A549 (cell line): Measurements from ENCODE around the gene CALN1.

ENCODE experiments used
- EHF ChIP-seq: fragments of 250-450 bp; sonication (Bioruptor Pico); IDR thresholded peaks from 2 replicates; pipeline ENCODE4 v1.5.0; 2020; ENCODE audit warnings: mild to moderate bottlenecking
- EP300 ChIP-seq, 2 experiments: fragments of >200 bp; sonication (Bioruptor Twin); formaldehyde crosslinking; IDR thresholded peaks; 2 replicates in 1 of 2; 3 replicates in 1 of 2; pipeline ENCODE4 v1.6.1; 2016 to 2017
- KDM1A ChIP-seq: fragments of 200-600 bp; sonication (generic); IDR thresholded peaks from 2 replicates; pipeline ENCODE4 v1.6.1; 2016; ENCODE audit warnings: low read depth, mild to moderate bottlenecking
- MYC ChIP-seq: IDR thresholded peaks from 2 replicates; pipeline ENCODE4 v1.6.1; 2012; ENCODE audit warnings: mild to moderate bottlenecking, inconsistent platforms, low read length, improper control_type of control experiment, borderline replicate concordance
- RFX5 ChIP-seq: fragments of 450-650 bp; IDR thresholded peaks from 2 replicates; pipeline ENCODE4 v1.7.1; 2014; ENCODE audit warnings: antibody characterized with exemption, mild to moderate bottlenecking, moderate library complexity
- TF ChIP-seq, protein P1 (sequence below): IDR thresholded peaks from 2 replicates; pipeline ENCODE4 v1.6.1; 2012
- TF ChIP-seq, protein P2 (sequence below): fragments of >200 bp; sonication (Bioruptor Twin); formaldehyde crosslinking; IDR thresholded peaks from 3 replicates; pipeline ENCODE4 v1.5.1; 2016

DNA sequence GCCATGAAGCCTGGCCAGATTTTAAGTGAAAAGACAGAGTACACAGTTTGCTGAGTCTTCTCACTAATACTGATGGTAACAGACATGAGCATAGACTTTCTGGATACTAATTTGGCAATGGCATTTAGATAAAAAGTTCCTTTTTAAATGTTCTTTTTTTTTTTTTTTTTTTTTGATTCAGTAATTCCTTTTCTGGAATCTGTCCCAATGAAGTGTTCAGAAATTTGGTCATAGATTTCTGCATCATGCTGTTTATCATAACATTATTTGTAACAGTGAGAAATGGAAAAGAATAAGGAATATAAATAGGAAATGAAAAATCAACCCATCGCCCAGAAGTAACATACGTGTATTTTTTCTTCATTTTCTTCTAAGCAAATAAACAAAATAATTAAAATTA, 354.9 kb downstream of the CALN1 start:
- no peak for TF ChIP-seq KDM1A
- TF ChIP-seq, protein P1, sequence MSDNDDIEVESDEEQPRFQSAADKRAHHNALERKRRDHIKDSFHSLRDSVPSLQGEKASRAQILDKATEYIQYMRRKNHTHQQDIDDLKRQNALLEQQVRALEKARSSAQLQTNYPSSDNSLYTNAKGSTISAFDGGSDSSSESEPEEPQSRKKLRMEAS: no peak
- TF ChIP-seq, protein P2, sequence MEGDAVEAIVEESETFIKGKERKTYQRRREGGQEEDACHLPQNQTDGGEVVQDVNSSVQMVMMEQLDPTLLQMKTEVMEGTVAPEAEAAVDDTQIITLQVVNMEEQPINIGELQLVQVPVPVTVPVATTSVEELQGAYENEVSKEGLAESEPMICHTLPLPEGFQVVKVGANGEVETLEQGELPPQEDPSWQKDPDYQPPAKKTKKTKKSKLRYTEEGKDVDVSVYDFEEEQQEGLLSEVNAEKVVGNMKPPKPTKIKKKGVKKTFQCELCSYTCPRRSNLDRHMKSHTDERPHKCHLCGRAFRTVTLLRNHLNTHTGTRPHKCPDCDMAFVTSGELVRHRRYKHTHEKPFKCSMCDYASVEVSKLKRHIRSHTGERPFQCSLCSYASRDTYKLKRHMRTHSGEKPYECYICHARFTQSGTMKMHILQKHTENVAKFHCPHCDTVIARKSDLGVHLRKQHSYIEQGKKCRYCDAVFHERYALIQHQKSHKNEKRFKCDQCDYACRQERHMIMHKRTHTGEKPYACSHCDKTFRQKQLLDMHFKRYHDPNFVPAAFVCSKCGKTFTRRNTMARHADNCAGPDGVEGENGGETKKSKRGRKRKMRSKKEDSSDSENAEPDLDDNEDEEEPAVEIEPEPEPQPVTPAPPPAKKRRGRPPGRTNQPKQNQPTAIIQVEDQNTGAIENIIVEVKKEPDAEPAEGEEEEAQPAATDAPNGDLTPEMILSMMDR: no peak
- no peak for TF ChIP-seq MYC
- TF ChIP-seq RFX5: no peak
- no peak for TF ChIP-seq EP300 (IDR thresholded peaks at IDR 0.05)
- TF ChIP-seq EHF (CRISPR knock-in tag): no peak
